KOPT-K1 (cell line): ENCODE measurements around the gene CDK7.
"Not testable (repeated sequence)": the region's sequence is repeated elsewhere in the genome, so short reads cannot be mapped to it uniquely, and the experiment has no call there.

Experiments used
- H3K27ac ChIP-seq: fragments of 200-600 bp; sonication (generic); 2 replicates; pipeline ENCODE4 v1.5.1; 2016; ENCODE audit warnings: antibody characterized with exemption, mild to moderate bottlenecking, low read depth, low read length; ENCODE audit not compliant: poor library complexity, severe bottlenecking
- H3K36me3 ChIP-seq: fragments of 200-600 bp; sonication (generic); 2 replicates; pipeline ENCODE4 v1.5.1; 2017; ENCODE audit warnings: antibody characterized with exemption, mild to moderate bottlenecking, low read length, moderate library complexity; ENCODE audit not compliant: insufficient read depth
- H3K9me3 ChIP-seq: fragments of 200-600 bp; sonication (generic); 2 replicates; pipeline ENCODE4 v1.5.1; 2017; ENCODE audit warnings: antibody characterized with exemption, low read length, mild to moderate bottlenecking; ENCODE audit not compliant: insufficient read depth, poor library complexity, severe bottlenecking

Gene CDK7

GRCh38 chr5:69220371-69220770 is 14.3 kb upstream of the CDK7 start:
- H3K9me3 ChIP-seq, H3K27ac ChIP-seq, H3K36me3 ChIP-seq: not testable (repeated sequence)

GRCh38 chr5:69220833-69221232 is 13.9 kb upstream of the CDK7 start:
- not testable (repeated sequence) for H3K27ac ChIP-seq, H3K9me3 ChIP-seq, H3K36me3 ChIP-seq

- peaks cover 27% of the 10 kb centered on the region for H3K36me3 ChIP-seq
- peaks cover 4% of the 10 kb centered on the region for H3K9me3 ChIP-seq
- H3K27ac ChIP-seq, result no peak overlapping the region
Measured at GRCh38 chr5:69224520-69224919, 10.2 kb upstream of the CDK7 start.

GRCh38 chr5:69225860-69226259 is 8.8 kb upstream of the CDK7 start:
- H3K36me3 ChIP-seq, result peaks cover 36% of the 10 kb centered on the region
- H3K9me3 ChIP-seq, result no peaks in the 10 kb centered on the region

GRCh38 chr5:69230181-69230580 is 4.5 kb upstream of the CDK7 start:
- H3K9me3 ChIP-seq, result no peaks in the 10 kb centered on the region
- peaks cover 36% of the 10 kb centered on the region for H3K36me3 ChIP-seq
- H3K27ac ChIP-seq, result no peak overlapping the region

More at GRCh38 chr5:69225860-69226259, 8.8 kb upstream of the CDK7 start:
- no peak overlapping the region for H3K27ac ChIP-seq

- Histone ChIP-seq H3K27ac (no peak overlapping the region), H3K36me3 (peaks cover 36% of the 10 kb centered on the region), H3K9me3 (no peaks in the 10 kb centered on the region)
Measured at GRCh38 chr5:69231281-69231680, 3.4 kb upstream of the CDK7 start.

GRCh38 chr5:69231851-69232250 is 2.8 kb upstream of the CDK7 start:
- H3K36me3 ChIP-seq, result peaks cover 35% of the 10 kb centered on the region
- H3K9me3 ChIP-seq, result no peaks in the 10 kb centered on the region
- H3K27ac ChIP-seq, result no peak overlapping the region

GRCh38 chr5:69236733-69237132 is 2.0 kb downstream of the CDK7 start:
- peaks cover 46% of the 10 kb centered on the region for H3K36me3 ChIP-seq
- not testable (repeated sequence) for H3K9me3 ChIP-seq, H3K27ac ChIP-seq

- peaks cover 58% of the 10 kb centered on the region for H3K36me3 ChIP-seq
- H3K9me3 ChIP-seq, result no peaks in the 10 kb centered on the region
- H3K27ac ChIP-seq, result no peak overlapping the region
Measured at GRCh38 chr5:69237877-69238276, 3.2 kb downstream of the CDK7 start.

- no peaks in the 10 kb centered on the region for H3K9me3 ChIP-seq
- H3K27ac ChIP-seq, result no peak overlapping the region
- peaks cover 58% of the 10 kb centered on the region for H3K36me3 ChIP-seq
Measured at GRCh38 chr5:69238760-69239251, 4.1 kb downstream of the CDK7 start.

GRCh38 chr5:69242215-69242927 is 7.7 kb downstream of the CDK7 start:
- H3K27ac ChIP-seq, result no peak overlapping the region
- peaks cover 52% of the 10 kb centered on the region for H3K36me3 ChIP-seq
- no peaks in the 10 kb centered on the region for H3K9me3 ChIP-seq

- Histone ChIP-seq H3K36me3 (peaks cover 27% of the 10 kb centered on the region), H3K9me3 (peaks cover 5% of the 10 kb centered on the region), H3K27ac (no peak overlapping the region)
Measured at GRCh38 chr5:69245031-69245430, 10.3 kb downstream of the CDK7 start.

GRCh38 chr5:69248019-69248418 is 13.3 kb downstream of the CDK7 start:
- peaks cover 15% of the 10 kb centered on the region for H3K36me3 ChIP-seq
- peaks cover 5% of the 10 kb centered on the region for H3K9me3 ChIP-seq
- no peak overlapping the region for H3K27ac ChIP-seq

- Histone ChIP-seq H3K36me3 (peaks cover 25% of the 10 kb centered on the region), H3K9me3 (peaks cover 5% of the 10 kb centered on the region), H3K27ac (no peak overlapping the region)
Measured at GRCh38 chr5:69250593-69250992, 15.9 kb downstream of the CDK7 start.

GRCh38 chr5:69252437-69252836 is 17.8 kb downstream of the CDK7 start:
- H3K36me3 ChIP-seq, result peaks cover 43% of the 10 kb centered on the region
- H3K27ac ChIP-seq, result no peak overlapping the region
- peaks cover 5% of the 10 kb centered on the region for H3K9me3 ChIP-seq

GRCh38 chr5:69255940-69256339 is 21.3 kb downstream of the CDK7 start:
- peaks cover 68% of the 10 kb centered on the region for H3K36me3 ChIP-seq
- H3K9me3 ChIP-seq, H3K27ac ChIP-seq: not testable (repeated sequence)
